Activated T-helper 17 cell treated with anti-CD3 and anti-CD28 coated beads, Interleukin-2, amount 50 U/mL, for 72 hours (primary cell): ENCODE measurements around the gene EPB42. TPM values are rescaled to one million over a fixed set of nuclear protein-coding genes. Genes with fewer than 3 reads are reported as not detected.

Experiments
- ATAC-seq: fragments of 150-1000 bp; cut with Tn5 transposase; replicated peaks from 2 replicates; pipeline ENCODE4 v1.10.0; 2021; ENCODE audit warnings: mild to moderate bottlenecking, moderate library complexity
- H3K27ac Mint-ChIP-seq: one replicate; pipeline ENCODE4 v1.8.0; 2022; ENCODE audit warnings: mixed read lengths
- H3K27me3 Mint-ChIP-seq: one replicate; pipeline ENCODE4 v1.8.0; 2022; ENCODE audit warnings: mixed read lengths
- H3K36me3 Mint-ChIP-seq: one replicate; pipeline ENCODE4 v1.8.0; 2022; ENCODE audit warnings: low read depth, mild to moderate bottlenecking, mixed read lengths
- H3K4me1 Mint-ChIP-seq: one replicate; pipeline ENCODE4 v1.8.0; 2022; ENCODE audit warnings: mixed read lengths
- H3K4me3 Mint-ChIP-seq: one replicate; pipeline ENCODE4 v1.8.0; 2022; ENCODE audit warnings: mild to moderate bottlenecking, mixed read lengths
- H3K9me3 Mint-ChIP-seq: one replicate; pipeline ENCODE4 v1.8.0; 2022; ENCODE audit warnings: mixed read lengths
- total RNA-seq, 2 donors: library from RNA; stranded (reverse); gene quantifications; one replicate each; pipeline ENCODE4 v1.2.3, GENCODE V29; 2022

EPB42 gene
- total RNA-seq, 2 donors from 2014 or later = not detected

DNA sequence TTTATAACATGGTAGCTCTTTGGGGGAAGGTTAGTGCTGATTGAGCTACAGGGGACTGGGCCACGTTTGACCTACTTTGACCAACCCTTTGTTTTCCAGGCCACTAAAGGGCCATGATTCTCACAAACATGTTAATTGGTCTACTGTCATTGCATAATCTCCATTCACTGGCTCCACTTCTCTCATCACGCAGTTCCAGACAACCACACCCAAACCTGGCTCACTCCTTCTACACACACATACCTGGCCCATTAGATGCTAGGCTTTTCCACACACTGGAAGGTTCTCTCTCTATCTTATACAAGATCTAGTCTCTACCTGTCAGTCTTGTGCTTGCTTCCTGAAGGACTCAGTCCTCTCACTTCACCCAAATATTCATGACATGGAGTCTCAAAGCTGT lies 30.0 kb upstream of the EPB42 start:
- peaks cover 20% of the 10 kb centered on the region for H3K4me1 Mint-ChIP-seq
- H3K27me3 Mint-ChIP-seq = no peaks in the 10 kb centered on the region
- H3K4me3 Mint-ChIP-seq = no peak overlapping the region
- H3K9me3 Mint-ChIP-seq = no peaks in the 10 kb centered on the region
- no peaks in the 10 kb centered on the region for H3K36me3 Mint-ChIP-seq
- H3K27ac Mint-ChIP-seq = no peak overlapping the region
- ATAC-seq = no peak

DNA sequence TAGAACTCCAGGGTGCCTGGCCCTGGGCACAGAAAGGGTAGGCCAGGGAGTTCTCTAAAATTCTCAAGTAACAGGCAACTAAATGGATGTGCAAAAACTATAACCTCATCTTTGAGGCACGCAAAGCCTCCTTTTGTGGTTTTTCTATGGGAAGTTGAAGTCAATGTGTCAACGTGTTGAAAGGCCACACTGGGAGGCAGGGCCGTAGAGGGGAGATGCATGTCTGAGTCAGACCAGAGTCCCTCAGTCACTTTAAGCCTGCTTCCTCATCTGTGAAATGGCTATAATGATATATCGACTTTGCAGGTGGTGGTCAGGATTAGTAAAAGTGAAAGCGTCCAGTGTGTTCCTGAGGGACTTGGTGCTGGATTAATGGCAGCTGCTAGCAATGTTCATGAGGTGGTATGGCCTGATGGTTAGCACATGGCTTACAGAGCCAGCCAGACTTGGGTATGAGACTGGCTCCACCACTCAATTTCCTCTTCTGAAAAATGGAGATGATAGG lies 28.9 kb upstream of the EPB42 start:
- Mint-ChIP-seq H3K36me3 (no peaks in the 10 kb centered on the region), H3K4me1 (peaks cover 20% of the 10 kb centered on the region), H3K9me3 (no peaks in the 10 kb centered on the region), H3K27ac (peak overlapping the region; percentile 81), H3K4me3 (peak overlapping the region; percentile 50), H3K27me3 (no peaks in the 10 kb centered on the region)
- ATAC-seq = peak; percentile 55

DNA sequence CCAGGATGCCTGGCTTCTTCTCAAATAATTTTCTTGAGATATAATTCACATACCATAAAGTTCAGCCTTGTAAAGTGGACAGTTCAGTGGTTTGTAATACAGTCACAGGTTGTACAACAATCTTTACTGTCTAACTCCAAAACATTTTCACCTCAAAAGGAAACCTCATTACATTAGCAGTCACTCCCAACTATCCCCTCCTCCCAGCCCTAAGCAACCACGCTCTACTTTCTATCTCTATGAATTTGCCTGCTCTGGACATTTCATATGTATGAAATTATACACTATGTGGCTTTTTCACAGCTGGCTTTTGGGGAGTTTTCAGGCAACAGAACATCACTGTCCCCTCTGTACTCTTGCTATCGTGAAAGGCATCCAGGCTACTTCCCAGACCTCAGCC lies 28.4 kb upstream of the EPB42 start:
- no peaks in the 10 kb centered on the region for H3K27me3 Mint-ChIP-seq
- H3K9me3 Mint-ChIP-seq = no peaks in the 10 kb centered on the region
- H3K4me1 Mint-ChIP-seq = peaks cover 16% of the 10 kb centered on the region
- peak; percentile 2 for ATAC-seq
- peak overlapping the region; percentile 50 for H3K4me3 Mint-ChIP-seq
- peak overlapping the region; percentile 81 for H3K27ac Mint-ChIP-seq
- H3K36me3 Mint-ChIP-seq = no peaks in the 10 kb centered on the region

DNA sequence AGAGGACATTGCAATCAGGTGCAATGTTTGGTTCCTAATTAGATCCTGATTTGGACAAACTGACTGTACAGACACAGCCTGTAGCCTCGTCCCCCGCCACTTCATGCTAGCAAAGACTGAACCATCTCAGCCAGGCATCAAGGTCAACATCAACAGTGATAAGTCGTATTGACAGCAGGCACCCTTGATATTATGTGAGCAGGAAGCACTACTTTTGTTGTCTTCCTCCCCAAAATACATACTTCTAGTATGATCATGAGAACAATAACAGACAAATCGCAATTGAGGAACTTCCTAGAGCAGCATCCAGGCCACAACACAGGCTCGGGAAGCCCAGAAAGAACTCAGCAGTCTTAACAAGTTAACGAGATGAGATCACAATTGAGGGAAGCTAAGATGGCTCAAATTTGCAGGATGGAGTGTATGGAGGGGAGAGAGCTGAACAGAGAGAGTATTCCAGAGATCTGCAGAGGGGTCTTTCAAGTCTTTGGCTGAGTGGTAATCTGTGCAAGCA lies 25.5 kb upstream of the EPB42 start:
- Mint-ChIP-seq H3K27ac (no peak overlapping the region), H3K4me1 (no peaks in the 10 kb centered on the region), H3K36me3 (no peaks in the 10 kb centered on the region), H3K4me3 (no peak overlapping the region), H3K9me3 (no peaks in the 10 kb centered on the region), H3K27me3 (peaks cover 6% of the 10 kb centered on the region)
- no peak for ATAC-seq

DNA sequence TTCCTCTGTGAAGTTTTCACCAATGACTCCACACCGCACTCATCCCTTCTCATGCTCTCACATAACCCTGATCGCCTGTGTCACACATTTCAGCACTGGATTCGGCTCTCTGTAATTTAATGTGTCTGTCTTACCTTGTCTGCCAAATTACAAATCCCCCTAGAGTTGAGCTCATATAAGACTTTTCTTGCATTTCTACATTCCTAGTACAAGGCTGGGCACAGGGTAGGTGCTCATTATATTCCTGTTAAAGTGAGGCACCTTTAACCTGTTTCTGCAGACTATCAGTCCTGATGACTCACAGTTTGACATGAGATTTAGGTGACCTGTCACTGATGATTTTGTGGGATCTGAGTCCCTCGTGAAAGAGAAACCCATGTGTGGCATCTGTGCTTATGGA lies 23.3 kb upstream of the EPB42 start:
- H3K27ac Mint-ChIP-seq = no peak overlapping the region
- no peaks in the 10 kb centered on the region for H3K36me3 Mint-ChIP-seq
- H3K4me1 Mint-ChIP-seq = no peaks in the 10 kb centered on the region
- H3K27me3 Mint-ChIP-seq = peaks cover 9% of the 10 kb centered on the region
- H3K9me3 Mint-ChIP-seq = no peaks in the 10 kb centered on the region
- H3K4me3 Mint-ChIP-seq = no peak overlapping the region
- ATAC-seq = no peak

DNA sequence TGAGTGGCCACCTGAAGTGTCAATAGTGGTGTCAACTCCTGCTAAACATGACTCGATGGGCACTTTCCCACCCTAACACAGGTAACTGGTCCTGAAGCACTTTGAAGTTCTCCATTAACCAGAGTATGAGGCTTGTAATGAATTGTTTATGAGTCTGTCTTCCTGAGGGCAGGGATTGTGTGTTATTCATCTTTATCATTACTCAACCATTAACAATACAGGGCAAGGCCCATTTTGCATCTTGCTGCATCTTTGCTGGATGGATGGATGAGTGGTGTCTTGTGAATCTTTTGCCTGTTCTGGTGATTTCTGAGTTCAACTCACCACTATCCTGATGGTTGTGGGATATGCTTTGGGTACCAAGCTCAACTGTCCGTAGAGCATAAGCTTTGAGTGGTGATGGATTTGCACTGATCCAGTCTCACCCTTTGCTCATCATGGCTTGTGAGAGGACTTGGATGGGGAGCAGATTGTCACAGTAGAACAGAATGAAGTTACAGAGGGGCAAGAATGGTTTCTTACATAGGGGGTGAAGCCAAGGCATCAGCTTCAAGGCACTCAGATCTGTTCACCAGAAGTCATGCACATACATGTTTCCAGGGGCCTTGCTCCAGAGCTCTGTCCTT lies 22.3 kb upstream of the EPB42 start:
- ATAC-seq = peak; percentile 7
- Mint-ChIP-seq H3K4me1 (no peaks in the 10 kb centered on the region), H3K36me3 (no peaks in the 10 kb centered on the region), H3K4me3 (no peak overlapping the region), H3K27me3 (peaks cover 9% of the 10 kb centered on the region), H3K27ac (no peak overlapping the region), H3K9me3 (no peaks in the 10 kb centered on the region)

DNA sequence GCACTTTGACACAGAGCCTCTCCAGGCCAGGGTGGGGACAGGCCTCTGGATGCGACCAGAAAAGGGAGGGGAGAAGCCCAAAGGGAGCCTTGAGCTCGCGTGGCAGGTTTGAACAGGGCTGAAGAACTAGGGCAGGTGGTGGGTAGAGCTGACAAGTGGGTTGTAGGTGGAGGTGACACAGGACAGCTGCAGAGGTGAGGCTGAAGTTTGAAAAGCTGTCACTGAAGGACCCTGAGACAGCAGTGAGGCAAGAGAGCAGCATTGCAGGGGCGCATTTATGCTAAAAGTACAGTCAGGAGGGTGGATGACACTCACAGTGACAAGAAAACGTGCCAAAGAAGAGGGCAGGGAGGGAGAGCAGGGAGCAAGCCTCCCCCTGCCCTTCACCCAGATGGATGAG lies 21.8 kb upstream of the EPB42 start:
- no peaks in the 10 kb centered on the region for H3K9me3 Mint-ChIP-seq
- no peak overlapping the region for H3K27ac Mint-ChIP-seq
- peaks cover 12% of the 10 kb centered on the region for H3K27me3 Mint-ChIP-seq
- H3K4me3 Mint-ChIP-seq = no peak overlapping the region
- H3K36me3 Mint-ChIP-seq = no peaks in the 10 kb centered on the region
- ATAC-seq = no peak
- H3K4me1 Mint-ChIP-seq = no peaks in the 10 kb centered on the region

DNA sequence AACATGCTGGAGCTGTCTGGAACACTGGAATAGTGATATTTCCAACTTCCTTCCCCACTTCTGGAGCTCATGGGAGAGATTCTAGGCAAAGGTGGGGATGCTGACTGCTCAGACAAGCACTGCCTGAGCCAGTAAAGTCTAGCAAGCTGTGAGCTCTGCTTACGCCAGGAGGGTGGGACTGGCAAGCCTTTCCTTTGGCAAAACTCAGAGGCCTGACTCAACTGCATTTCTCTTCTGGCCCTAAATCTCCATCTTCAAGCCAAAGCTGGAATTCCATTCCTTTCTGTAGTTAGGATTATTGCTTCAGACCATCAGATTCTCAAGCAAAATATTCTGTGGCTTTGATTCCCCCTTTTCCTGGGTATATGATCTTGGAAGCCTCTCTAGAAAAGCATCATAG lies 20.3 kb upstream of the EPB42 start:
- Mint-ChIP-seq H3K4me1 (no peaks in the 10 kb centered on the region), H3K27ac (no peak overlapping the region), H3K27me3 (peaks cover 14% of the 10 kb centered on the region), H3K36me3 (no peaks in the 10 kb centered on the region), H3K4me3 (no peak overlapping the region), H3K9me3 (no peaks in the 10 kb centered on the region)
- ATAC-seq = no peak

DNA sequence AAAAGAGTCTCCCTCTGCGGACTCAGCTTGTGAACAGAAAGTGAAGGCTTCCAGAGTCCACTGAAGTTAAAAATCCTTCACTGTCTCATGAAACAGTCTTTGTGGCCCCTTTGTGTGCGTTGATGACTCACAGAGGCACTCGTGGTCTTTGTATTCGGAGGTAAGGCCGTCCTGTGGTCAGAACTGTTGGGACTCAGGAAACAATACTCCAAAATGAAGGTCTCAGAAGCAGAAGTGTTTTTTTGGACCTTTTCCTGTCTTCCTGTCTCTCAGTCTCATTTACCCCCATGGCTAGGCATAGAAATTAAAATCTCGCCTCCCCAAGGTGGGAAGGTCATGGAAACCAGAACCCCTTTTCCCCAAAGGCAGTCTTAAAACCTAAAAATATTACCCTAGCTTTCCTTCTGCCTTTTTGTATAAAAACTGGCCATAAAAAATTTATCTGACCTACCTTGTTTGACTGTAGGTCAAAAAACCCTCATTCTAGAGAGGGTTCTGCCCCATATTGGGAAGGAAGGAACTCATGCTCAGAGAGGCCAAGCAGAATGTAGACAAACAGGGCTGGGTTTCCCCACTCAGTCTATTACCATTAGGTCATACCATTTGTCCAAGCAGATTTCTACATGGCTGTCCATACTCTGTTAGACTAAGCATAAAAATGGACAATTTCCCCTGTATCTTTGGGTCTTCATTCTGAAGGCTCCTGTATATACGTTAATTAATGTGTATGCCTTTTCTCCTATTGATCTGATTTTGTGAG lies 19.1 kb upstream of the EPB42 start:
- no peak overlapping the region for H3K27ac Mint-ChIP-seq
- peaks cover 19% of the 10 kb centered on the region for H3K27me3 Mint-ChIP-seq
- peak; percentile 52 for ATAC-seq
- H3K4me3 Mint-ChIP-seq = no peak overlapping the region
- H3K36me3 Mint-ChIP-seq = no peaks in the 10 kb centered on the region
- H3K9me3 Mint-ChIP-seq = no peaks in the 10 kb centered on the region
- H3K4me1 Mint-ChIP-seq = no peaks in the 10 kb centered on the region

DNA sequence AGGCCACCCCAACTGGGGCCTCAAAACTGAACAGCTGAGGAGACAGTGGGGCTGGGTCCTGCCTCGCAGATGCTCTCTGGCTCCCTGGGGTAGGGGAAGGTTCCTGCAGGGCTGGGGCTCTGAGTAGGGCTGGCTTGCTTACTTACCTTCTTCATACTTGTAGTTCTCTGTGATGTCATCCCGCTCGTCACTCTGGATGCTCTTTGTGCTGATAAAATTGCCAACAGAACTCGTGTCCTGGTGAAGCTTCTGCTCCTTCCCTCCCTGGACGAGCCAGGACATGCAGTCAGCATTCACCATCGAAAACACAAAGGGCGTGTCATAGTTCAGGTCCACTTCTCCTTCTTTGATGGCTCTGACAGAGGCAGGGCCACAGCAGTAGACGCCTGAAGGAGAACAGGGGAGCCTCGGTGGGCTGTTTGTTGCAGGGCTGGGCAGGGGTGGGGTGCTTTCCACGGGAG lies 17.9 kb upstream of the EPB42 start:
- ATAC-seq = no peak
- Mint-ChIP-seq H3K27ac (no peak overlapping the region), H3K4me3 (no peak overlapping the region), H3K27me3 (peaks cover 15% of the 10 kb centered on the region), H3K4me1 (no peaks in the 10 kb centered on the region), H3K9me3 (no peaks in the 10 kb centered on the region), H3K36me3 (no peaks in the 10 kb centered on the region)

DNA sequence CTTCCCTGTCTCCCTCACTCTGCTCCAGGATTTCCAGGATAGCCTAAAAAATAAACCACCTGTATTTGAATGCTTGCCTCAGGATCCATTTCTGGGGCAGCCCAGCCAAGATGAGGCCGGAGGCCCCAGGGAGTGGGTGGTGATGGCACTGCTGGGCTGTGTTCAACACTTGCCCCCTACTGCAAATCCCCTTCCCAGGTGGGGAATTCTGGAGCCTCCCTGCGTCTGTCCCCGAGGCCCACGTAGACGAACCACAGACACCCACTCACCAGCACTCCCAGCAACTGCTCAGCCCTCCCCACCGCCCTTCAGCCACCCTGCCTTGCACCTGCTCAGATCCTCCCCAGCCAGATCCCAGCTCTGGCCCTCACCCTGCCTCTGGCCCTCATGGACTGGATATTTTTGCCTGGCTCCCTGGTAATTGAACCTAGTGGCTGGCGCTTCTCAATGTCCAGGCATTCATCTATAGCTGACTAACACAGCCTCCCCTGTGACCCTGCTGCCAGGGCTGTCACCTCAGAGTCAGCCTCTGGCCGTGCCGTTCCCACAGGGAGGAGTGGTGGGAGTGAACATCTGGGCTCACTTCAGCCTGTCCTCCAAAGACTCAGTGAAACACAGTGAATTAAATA lies 17.1 kb upstream of the EPB42 start:
- no peaks in the 10 kb centered on the region for H3K4me1 Mint-ChIP-seq
- no peaks in the 10 kb centered on the region for H3K9me3 Mint-ChIP-seq
- H3K36me3 Mint-ChIP-seq = no peaks in the 10 kb centered on the region
- ATAC-seq = no peak
- H3K27ac Mint-ChIP-seq = no peak overlapping the region
- no peak overlapping the region for H3K4me3 Mint-ChIP-seq
- peaks cover 13% of the 10 kb centered on the region for H3K27me3 Mint-ChIP-seq

DNA sequence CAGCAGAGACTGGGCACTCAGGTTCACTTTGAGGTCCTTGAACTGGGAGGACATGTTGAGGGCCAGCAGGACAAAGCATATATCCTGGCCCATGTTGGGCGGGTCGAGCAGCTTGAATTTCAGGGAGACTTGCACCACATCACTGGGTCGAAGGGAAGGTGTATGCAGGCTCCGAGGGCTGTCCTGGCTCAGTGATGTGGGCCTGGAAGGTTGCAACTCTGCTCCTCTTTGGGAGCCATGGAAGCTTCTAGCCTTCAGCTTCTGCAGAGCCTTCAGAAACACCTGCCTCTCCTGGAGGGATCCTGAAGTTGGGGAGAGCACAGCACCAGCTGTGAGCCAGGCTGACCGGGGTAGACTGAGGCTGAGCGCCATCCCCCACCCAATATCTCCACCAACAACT lies 14.7 kb upstream of the EPB42 start:
- no peaks in the 10 kb centered on the region for H3K4me1 Mint-ChIP-seq
- H3K27me3 Mint-ChIP-seq = peaks cover 10% of the 10 kb centered on the region
- no peak for ATAC-seq
- H3K27ac Mint-ChIP-seq = no peak overlapping the region
- H3K4me3 Mint-ChIP-seq = no peak overlapping the region
- no peaks in the 10 kb centered on the region for H3K36me3 Mint-ChIP-seq
- H3K9me3 Mint-ChIP-seq = no peaks in the 10 kb centered on the region

DNA sequence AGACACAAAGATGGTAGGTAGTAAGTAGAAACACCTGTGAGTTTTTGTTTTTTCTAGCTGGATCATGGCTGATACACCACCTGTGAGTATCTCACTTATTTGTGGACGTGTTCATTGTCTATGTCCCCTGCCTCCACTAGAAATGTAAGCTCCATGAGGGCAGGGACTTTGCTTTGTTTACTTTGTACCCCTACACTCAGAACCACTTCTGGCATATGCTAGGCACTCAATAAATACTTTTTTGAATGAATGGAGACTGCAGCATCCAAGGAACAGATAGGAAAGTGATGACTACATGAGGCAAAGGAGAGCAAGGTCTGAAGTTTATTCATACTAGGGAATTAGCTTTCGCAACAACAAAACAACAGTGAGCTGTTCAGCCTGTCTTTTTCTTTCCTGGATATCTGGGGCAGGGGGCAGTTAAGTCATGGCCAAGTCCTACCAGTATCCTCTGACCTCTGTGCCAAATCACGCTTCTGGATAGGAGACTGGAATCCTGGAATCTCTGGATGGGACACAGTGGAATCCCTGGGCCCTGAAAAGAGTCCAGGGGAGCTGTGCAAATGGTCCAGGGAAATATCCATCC lies 11.6 kb upstream of the EPB42 start:
- peaks cover 7% of the 10 kb centered on the region for H3K27me3 Mint-ChIP-seq
- H3K4me3 Mint-ChIP-seq = no peak overlapping the region
- no peak overlapping the region for H3K27ac Mint-ChIP-seq
- no peaks in the 10 kb centered on the region for H3K36me3 Mint-ChIP-seq
- H3K4me1 Mint-ChIP-seq = no peaks in the 10 kb centered on the region
- ATAC-seq = no peak
- no peaks in the 10 kb centered on the region for H3K9me3 Mint-ChIP-seq

DNA sequence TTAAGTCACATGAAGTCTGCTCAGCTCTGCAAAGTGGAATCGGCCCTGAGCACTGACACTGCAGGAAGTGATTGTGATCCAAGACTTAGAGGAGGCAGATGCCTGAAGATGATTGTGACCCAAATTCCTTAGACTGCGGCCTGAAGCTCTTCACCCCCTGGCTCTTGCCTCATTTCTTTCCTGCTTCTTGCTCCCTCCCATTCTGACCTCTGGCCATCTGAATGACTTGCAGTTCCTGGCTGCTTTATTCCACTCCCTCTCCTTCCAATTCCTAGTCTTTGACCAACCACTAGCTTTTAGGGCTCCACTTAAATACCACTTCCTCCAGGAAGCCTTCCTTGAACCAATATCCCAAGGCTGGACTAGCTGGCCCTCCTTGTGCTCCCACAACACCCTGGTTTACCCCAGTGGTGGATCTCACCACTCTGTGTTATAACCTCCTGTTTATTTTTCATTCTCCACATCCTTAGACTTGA lies 9.9 kb upstream of the EPB42 start:
- H3K4me1 Mint-ChIP-seq = peaks cover 1% of the 10 kb centered on the region
- H3K9me3 Mint-ChIP-seq = no peaks in the 10 kb centered on the region
- ATAC-seq = no peak
- no peaks in the 10 kb centered on the region for H3K36me3 Mint-ChIP-seq
- H3K4me3 Mint-ChIP-seq = no peak overlapping the region
- no peak overlapping the region for H3K27ac Mint-ChIP-seq
- peaks cover 5% of the 10 kb centered on the region for H3K27me3 Mint-ChIP-seq
